Trophoblast cell (in vitro differentiated cells and primary cell): Measurements from ENCODE around the gene ZNF132.

Experiments
- DNase-seq, 2 donors: peaks; one replicate each; pipeline ENCODE4 v3.0.0-alpha.2; 2016
- H2AFZ ChIP-seq: 2 replicates; pipeline ENCODE4 v1.6.1; 2013; ENCODE audit warnings: low read length, moderate library complexity, mild to moderate bottlenecking; ENCODE audit not compliant: insufficient read depth, poor library complexity
- H2AK5ac ChIP-seq: 2 replicates; pipeline ENCODE4 v1.6.1; 2013; ENCODE audit warnings: mild to moderate bottlenecking, low read length
- H2BK120ac ChIP-seq: 2 replicates; pipeline ENCODE4 v1.6.1; 2013; ENCODE audit warnings: low read length, mild to moderate bottlenecking, moderate library complexity; ENCODE audit not compliant: insufficient read depth, poor library complexity
- H2BK12ac ChIP-seq: 2 replicates; pipeline ENCODE4 v1.6.1; 2013; ENCODE audit warnings: mild to moderate bottlenecking, low read length, moderate library complexity
- H2BK5ac ChIP-seq: 2 replicates; pipeline ENCODE4 v1.6.1; 2013; ENCODE audit warnings: low read length, low read depth, moderate library complexity, mild to moderate bottlenecking; ENCODE audit not compliant: poor library complexity
- H3K14ac ChIP-seq: 2 replicates; pipeline ENCODE4 v1.6.1; 2013; ENCODE audit warnings: mild to moderate bottlenecking, low read length
- H3K18ac ChIP-seq: 2 replicates; pipeline ENCODE4 v1.6.1; 2013; ENCODE audit warnings: mild to moderate bottlenecking, low read length
- H3K23ac ChIP-seq: 2 replicates; pipeline ENCODE4 v1.6.1; 2013; ENCODE audit warnings: low read length
- H3K27ac ChIP-seq: 2 replicates; pipeline ENCODE4 v1.5.1; 2013; ENCODE audit warnings: low read depth, mild to moderate bottlenecking, inconsistent platforms, low read length, moderate library complexity
- H3K27me3 ChIP-seq: 2 replicates; pipeline ENCODE4 v1.6.1; 2013; ENCODE audit warnings: inconsistent platforms, mild to moderate bottlenecking, low read length, moderate library complexity; ENCODE audit not compliant: insufficient read depth
- H3K36me3 ChIP-seq, 2 experiments: 1 replicate in 1 of 2; 2 replicates in 1 of 2; pipeline ENCODE4 v1.6.1; 2013; ENCODE audit warnings: low read length in 2 of 2, mild to moderate bottlenecking in 2 of 2, moderate library complexity in 1 of 2; ENCODE audit not compliant: insufficient read depth in 2 of 2, control insufficient read depth in 1 of 2
- H3K4ac ChIP-seq: 2 replicates; pipeline ENCODE4 v1.6.1; 2013; ENCODE audit warnings: low read depth, mild to moderate bottlenecking, low read length, moderate library complexity
- H3K4me1 ChIP-seq, 2 experiments: 1 replicate in 1 of 2; 2 replicates in 1 of 2; pipeline ENCODE4 v1.6.1; 2013; ENCODE audit warnings: low read length in 2 of 2, mild to moderate bottlenecking in 2 of 2, moderate library complexity in 1 of 2; ENCODE audit not compliant: insufficient read depth in 2 of 2, control insufficient read depth in 1 of 2
- H3K4me2 ChIP-seq: 2 replicates; pipeline ENCODE4 v1.6.1; 2013; ENCODE audit warnings: inconsistent platforms, mild to moderate bottlenecking, low read length, moderate library complexity
- H3K4me3 ChIP-seq: 2 replicates; pipeline ENCODE4 v1.5.1; 2013; ENCODE audit warnings: mild to moderate bottlenecking, low read depth, low read length, inconsistent platforms
- H3K79me1 ChIP-seq: one replicate; pipeline ENCODE4 v1.6.1; 2013; ENCODE audit warnings: low read length
- H3K79me2 ChIP-seq: 2 replicates; pipeline ENCODE4 v1.6.1; 2013; ENCODE audit warnings: low read length, mild to moderate bottlenecking; ENCODE audit not compliant: control insufficient read depth, insufficient read depth, poor library complexity
- H3K9ac ChIP-seq: 2 replicates; pipeline ENCODE4 v1.6.1; 2013; ENCODE audit warnings: mild to moderate bottlenecking, low read length
- H3K9me3 ChIP-seq: 2 replicates; pipeline ENCODE4 v1.6.1; 2013; ENCODE audit warnings: low read depth, mild to moderate bottlenecking, control low read depth, inconsistent platforms, low read length; ENCODE audit not compliant: insufficient read depth
- H4K12ac ChIP-seq: 2 replicates; pipeline ENCODE4 v1.6.1; 2013; ENCODE audit warnings: low read depth, mild to moderate bottlenecking, low read length, moderate library complexity
- H4K8ac ChIP-seq: 2 replicates; pipeline ENCODE4 v1.6.1; 2013; ENCODE audit warnings: low read depth, mild to moderate bottlenecking, low read length, moderate library complexity
- H4K91ac ChIP-seq: one replicate; pipeline ENCODE4 v1.6.1; 2013; ENCODE audit warnings: low read depth, mild to moderate bottlenecking, low read length, moderate library complexity
- WGBS: extraction: QIAGEN DNeasy Blood & Tissue Kit; methylation state at CpG from one replicate; pipeline ENCODE4 v1.1.7; 2013; ENCODE audit warnings: missing lambda C conversion rate; ENCODE audit not compliant: insufficient read length, insufficient coverage; ENCODE audit errors: extremely low coverage; 5-methylcytosine and 5-hydroxymethylcytosine counted together

ZNF132 gene

DNA sequence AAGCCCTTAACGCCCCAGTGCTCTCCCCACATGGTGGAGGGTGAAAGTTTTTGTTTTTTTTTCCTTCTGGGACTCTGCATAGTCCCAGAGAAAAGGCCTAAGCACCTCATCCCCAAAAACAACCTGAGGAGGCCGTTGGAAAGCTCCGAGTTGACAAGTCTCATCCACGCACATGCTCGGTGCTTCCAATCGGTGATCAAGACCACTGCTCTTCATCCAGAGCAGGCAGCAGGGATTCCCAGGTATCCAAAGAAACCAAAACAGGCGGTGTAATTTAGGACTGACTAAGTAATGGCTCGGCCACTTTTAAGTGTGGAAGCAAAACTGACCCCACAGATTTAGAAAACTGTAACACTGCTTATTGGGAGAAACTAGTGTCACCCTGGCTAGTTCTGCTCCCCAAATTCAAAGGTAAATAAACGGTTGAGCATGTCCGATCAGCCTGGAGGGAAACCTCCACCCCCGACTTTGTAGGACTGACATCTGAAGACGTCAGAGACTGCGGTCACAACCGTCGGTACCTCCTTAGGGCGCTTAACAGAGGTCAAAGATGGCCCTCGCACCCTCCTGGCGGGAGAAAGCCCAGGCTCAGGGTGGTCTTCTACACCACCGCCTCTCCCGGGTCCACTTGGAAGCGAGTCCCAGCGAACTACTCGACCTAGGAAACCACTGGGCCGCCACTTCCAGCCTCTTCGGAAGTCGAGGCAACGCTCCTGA, 35.2 kb upstream of the ZNF132 start:
- Histone ChIP-seq H3K4ac (peak overlapping the region; percentile 24), H2AFZ (peak overlapping the region; percentile 66), H3K9me3 (no peaks in the 10 kb centered on the region), H3K79me2 (peaks cover 3% of the 10 kb centered on the region), H2BK5ac (no peak overlapping the region), H3K27me3 (no peaks in the 10 kb centered on the region), H3K23ac (no peak overlapping the region), H3K4me1 (peaks cover 7 to 13% of the 10 kb centered on the region in 2 experiments), H2AK5ac (peak overlapping the region; percentile 49), H2BK120ac (peak overlapping the region; percentile 10), H3K4me2 (peak overlapping the region; percentile 98), H3K36me3 (peaks cover 26 to 31% of the 10 kb centered on the region in 2 experiments), H3K9ac (peak overlapping the region; percentile 18), H2BK12ac (no peak overlapping the region), H4K91ac (peak overlapping the region; percentile 36), H3K4me3 (peak overlapping the region; percentile 73), H3K14ac (peak overlapping the region; percentile 34), H4K8ac (peak overlapping the region; percentile 69), H3K27ac (peak overlapping the region; percentile 87), H4K12ac (peak overlapping the region; percentile 46), H3K18ac (no peak overlapping the region), H3K79me1 (peaks cover 11% of the 10 kb centered on the region)
- WGBS: no CpG with 5 or more reads among the region's 27 CpGs
- DNase-seq: no peak

DNA sequence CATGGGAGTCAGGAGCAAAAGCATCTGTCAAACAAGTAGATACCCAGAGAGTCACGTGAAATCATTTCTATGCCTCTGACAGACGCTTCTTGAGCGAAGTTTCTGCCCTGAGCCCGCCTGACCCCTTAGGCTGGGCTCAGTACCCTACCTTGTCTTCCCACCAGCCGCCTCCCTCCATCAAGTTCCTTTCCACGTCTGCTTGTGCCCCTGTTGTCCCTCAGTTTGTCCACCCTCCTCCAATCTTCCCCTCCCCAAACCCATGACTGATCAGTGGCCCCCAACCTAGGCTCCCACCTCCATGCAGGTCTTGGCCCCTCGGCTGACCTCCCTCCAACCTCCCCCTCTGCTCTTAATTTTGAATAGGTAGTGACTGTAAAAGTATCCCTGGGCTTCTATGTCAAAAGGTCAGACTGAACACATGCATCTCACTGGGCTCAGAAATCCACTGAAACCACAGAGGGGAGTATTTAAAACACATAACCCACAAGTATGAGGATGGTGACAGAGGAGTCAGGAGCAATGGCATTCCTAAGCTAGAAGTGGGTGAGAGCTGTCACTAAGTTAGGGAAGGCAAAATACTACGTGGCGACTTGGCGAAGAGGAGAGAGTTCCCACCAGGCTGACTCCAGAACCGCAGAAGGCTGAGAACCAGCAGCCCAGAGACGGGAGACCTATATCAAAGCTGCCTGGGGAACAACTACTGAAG, 34.5 kb upstream of the ZNF132 start:
- H2BK12ac ChIP-seq: no peak overlapping the region
- H3K79me1 ChIP-seq: peaks cover 11% of the 10 kb centered on the region
- H2AK5ac ChIP-seq: no peak overlapping the region
- H3K9me3 ChIP-seq: no peaks in the 10 kb centered on the region
- H3K4me3 ChIP-seq: no peak overlapping the region
- no peak overlapping the region for H3K4ac ChIP-seq
- no peaks in the 10 kb centered on the region for H3K27me3 ChIP-seq
- no peak overlapping the region for H3K9ac ChIP-seq
- H4K12ac ChIP-seq: no peak overlapping the region
- no peak overlapping the region for H3K4me2 ChIP-seq
- no peak overlapping the region for H2BK5ac ChIP-seq
- no peak overlapping the region for H3K23ac ChIP-seq
- peaks cover 32 to 36% of the 10 kb centered on the region in 2 experiments for H3K36me3 ChIP-seq
- peaks cover 3% of the 10 kb centered on the region for H3K79me2 ChIP-seq
- H2AFZ ChIP-seq: no peak overlapping the region
- no peak overlapping the region for H3K14ac ChIP-seq
- no CpG with 5 or more reads among the region's 12 CpGs for WGBS
- no peak overlapping the region for H4K91ac ChIP-seq
- no peak overlapping the region for H3K27ac ChIP-seq
- no peak overlapping the region for H2BK120ac ChIP-seq
- H3K18ac ChIP-seq: no peak overlapping the region
- H3K4me1 ChIP-seq: peaks cover 7 to 13% of the 10 kb centered on the region in 2 experiments
- no peak overlapping the region for H4K8ac ChIP-seq
- DNase-seq: no peak

DNA sequence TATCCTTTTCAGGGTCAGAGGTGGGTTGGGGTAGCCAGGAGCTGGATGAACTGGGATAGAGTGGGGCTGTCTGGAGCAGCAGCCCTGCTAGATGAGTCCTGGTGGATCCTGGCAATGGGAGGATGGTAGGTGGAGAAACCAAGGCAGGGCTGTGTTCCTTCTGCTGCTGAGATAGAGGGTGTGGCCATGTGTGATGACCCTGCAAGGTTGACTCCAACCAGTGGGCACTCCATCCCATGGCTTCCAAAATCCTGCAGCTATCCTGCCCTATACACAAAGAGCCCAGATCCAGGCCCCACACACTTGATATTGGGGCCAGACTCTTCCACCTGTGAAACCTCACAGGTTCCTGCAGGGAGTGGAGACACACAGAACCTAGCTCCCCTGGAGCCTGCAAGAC, 33.8 kb upstream of the ZNF132 start:
- Histone ChIP-seq H2AK5ac (no peak overlapping the region), H3K9me3 (no peaks in the 10 kb centered on the region), H4K91ac (no peak overlapping the region), H2BK12ac (no peak overlapping the region), H3K27me3 (no peaks in the 10 kb centered on the region), H3K27ac (no peak overlapping the region), H3K36me3 (peaks cover 36 to 38% of the 10 kb centered on the region in 2 experiments), H2BK120ac (no peak overlapping the region), H3K4me1 (peaks cover 7 to 13% of the 10 kb centered on the region in 2 experiments), H2AFZ (no peak overlapping the region), H3K14ac (no peak overlapping the region), H4K8ac (no peak overlapping the region), H2BK5ac (no peak overlapping the region), H3K18ac (no peak overlapping the region), H3K79me1 (peaks cover 11% of the 10 kb centered on the region), H3K4me2 (no peak overlapping the region), H4K12ac (no peak overlapping the region), H3K79me2 (peaks cover 3% of the 10 kb centered on the region), H3K4ac (no peak overlapping the region), H3K9ac (no peak overlapping the region), H3K23ac (no peak overlapping the region), H3K4me3 (no peak overlapping the region)
- DNase-seq: no peak

DNA sequence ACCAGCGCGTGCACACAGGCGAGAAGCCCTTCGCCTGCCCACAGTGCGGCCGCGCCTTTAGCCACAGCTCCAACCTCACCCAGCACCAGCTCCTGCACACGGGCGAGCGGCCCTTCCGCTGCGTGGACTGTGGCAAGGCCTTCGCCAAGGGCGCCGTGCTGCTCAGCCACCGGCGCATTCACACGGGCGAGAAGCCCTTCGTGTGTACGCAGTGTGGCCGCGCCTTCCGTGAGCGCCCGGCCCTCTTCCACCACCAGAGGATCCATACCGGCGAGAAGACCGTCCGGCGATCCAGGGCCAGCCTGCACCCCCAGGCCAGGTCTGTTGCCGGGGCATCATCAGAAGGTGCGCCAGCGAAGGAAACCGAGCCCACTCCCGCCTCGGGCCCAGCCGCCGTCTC, 31.8 kb upstream of the ZNF132 start:
- no peak overlapping the region for H3K27ac ChIP-seq
- H2BK12ac ChIP-seq: no peak overlapping the region
- no peak overlapping the region for H4K8ac ChIP-seq
- H3K9me3 ChIP-seq: no peaks in the 10 kb centered on the region
- no peaks in the 10 kb centered on the region for H3K27me3 ChIP-seq
- H2BK5ac ChIP-seq: no peak overlapping the region
- no peak overlapping the region for H2AFZ ChIP-seq
- no peak overlapping the region for H3K4me3 ChIP-seq
- peaks cover 11% of the 10 kb centered on the region for H3K79me1 ChIP-seq
- no peak overlapping the region for H2BK120ac ChIP-seq
- no peak overlapping the region for H2AK5ac ChIP-seq
- H4K91ac ChIP-seq: no peak overlapping the region
- no peak overlapping the region for H3K23ac ChIP-seq
- no CpG with 5 or more reads among the region's 39 CpGs for WGBS
- H3K18ac ChIP-seq: no peak overlapping the region
- no peak overlapping the region for H3K14ac ChIP-seq
- no peak for DNase-seq
- no peak overlapping the region for H4K12ac ChIP-seq
- no peak overlapping the region for H3K4ac ChIP-seq
- H3K4me2 ChIP-seq: no peak overlapping the region
- peaks cover 36 to 40% of the 10 kb centered on the region in 2 experiments for H3K36me3 ChIP-seq
- H3K4me1 ChIP-seq: peaks cover 9 to 15% of the 10 kb centered on the region in 2 experiments
- no peak overlapping the region for H3K9ac ChIP-seq
- peaks cover 7% of the 10 kb centered on the region for H3K79me2 ChIP-seq
